ENCODE results near the gene C1QTNF1.
A peak's percentile ranks its signal among the peaks of the same experiment; 100 is the strongest.

The C1QTNF1 gene

GRCh38 chr17:79042421-79043190, 18.6 kb downstream of the C1QTNF1 start:
- FAIRE-seq, result no peak

DNA sequence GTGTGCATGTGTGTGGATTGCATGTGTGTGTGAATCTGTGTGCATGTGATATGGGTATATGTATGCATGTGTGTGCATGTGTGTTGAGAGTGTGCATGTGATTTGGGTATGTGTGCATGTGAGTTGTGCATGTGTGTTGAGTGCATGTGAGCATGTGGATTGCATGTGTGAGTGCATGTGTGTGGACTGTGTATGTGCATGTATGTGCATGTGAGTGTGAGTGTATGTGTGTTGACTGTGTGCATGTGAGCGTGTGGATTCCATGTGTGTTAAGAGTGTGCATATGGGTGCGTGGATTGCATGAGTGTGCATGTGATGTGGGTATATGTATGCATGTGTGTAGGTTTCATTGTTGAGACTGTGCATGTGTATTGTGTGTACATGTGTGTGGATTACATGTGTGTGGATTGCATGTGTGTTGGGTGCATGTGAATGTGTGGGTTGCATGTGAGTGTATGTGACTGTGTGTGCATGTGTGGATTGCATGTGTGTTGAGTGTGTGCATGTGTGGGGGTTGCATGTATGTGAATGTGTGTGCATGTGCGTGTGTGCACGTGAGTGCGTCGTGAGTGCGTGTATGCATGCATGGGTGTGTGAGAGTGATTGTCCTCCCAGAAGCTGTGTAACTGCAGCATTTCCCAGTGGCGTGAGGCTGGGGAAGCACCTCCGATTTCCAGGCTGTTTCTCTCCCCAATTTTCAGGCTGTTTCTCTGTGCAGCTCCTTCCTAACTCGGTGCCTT, 19.4 kb downstream of the C1QTNF1 start:
- no peak for FAIRE-seq

- no peak for FAIRE-seq
Observed at GRCh38 chr17:79043931-79044320, 20.0 kb downstream of the C1QTNF1 start.

DNA sequence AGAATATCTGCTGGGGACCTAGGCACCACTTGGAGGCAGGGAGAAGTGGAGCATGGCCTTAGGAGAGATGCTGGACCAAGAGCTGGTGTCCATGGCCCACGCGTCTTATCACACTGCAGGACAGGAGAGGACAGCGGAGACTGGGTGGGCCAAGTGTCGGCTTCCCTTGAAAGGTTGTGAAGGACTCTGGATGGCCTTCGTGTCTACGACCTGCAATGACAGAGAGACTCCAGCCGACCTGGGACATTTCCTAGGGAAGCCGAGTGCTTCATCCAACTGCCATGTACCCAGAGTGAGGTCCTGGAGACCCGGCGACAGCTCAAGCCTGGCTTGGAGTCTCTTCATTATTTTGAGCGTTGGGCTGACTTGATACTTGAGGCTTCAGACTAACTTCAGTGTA, 20.5 kb downstream of the C1QTNF1 start:
- FAIRE-seq, result no peak

DNA sequence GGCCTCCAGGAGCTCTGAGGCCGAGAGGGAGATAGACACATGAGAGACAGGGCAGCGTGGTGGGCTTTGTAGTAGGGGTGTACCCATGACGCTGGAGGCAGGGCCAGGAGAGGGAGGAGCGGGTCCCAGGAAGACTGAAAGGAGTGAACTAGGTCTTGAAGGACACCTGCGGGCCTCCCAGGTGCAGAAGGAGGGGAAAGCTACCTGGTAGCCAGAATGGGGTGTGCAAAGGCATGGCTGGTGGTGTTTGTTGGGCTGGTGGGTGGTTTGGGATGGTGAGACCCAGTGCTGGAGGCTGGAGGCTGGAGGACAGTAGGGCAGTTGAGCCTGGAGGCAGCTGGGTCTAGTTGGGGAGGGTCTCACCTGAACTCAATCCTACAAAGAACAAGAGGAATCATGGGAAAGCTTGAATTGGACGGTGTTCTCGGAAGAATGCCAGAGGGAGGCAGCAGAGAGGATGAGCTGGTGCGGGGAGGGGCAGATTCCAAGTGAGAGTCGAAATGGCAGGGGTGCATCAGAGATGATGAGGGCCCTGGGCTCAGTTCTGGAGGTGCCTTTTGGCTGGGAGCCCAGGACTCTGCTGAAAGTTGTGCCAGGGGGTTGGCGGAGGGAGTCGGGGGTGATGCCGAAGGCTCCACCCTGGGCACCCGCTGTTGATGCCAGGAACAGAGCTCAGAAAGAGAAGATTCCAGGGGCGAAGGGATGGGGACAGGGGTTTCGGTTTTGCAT, 21.2 kb downstream of the C1QTNF1 start:
- FAIRE-seq, result no peak

DNA sequence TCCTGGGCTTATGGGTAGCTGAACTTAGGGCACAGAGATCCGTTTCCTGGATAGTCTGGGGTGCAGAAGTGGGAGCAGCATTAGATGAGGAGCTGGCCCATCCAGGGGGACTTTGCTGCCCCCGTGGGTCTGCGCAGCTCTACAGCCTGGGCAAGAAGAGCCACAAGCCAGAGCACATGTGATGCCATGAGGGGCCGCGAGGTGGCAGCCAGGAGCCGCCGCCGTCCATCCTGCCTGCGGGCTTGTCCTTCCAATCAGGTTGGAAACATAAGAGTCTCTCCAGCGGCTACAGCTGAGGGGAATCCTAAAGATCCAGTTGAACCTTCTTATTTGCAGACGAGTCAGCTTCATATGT, 21.9 kb downstream of the C1QTNF1 start:
- FAIRE-seq, result peak; percentile 21

DNA sequence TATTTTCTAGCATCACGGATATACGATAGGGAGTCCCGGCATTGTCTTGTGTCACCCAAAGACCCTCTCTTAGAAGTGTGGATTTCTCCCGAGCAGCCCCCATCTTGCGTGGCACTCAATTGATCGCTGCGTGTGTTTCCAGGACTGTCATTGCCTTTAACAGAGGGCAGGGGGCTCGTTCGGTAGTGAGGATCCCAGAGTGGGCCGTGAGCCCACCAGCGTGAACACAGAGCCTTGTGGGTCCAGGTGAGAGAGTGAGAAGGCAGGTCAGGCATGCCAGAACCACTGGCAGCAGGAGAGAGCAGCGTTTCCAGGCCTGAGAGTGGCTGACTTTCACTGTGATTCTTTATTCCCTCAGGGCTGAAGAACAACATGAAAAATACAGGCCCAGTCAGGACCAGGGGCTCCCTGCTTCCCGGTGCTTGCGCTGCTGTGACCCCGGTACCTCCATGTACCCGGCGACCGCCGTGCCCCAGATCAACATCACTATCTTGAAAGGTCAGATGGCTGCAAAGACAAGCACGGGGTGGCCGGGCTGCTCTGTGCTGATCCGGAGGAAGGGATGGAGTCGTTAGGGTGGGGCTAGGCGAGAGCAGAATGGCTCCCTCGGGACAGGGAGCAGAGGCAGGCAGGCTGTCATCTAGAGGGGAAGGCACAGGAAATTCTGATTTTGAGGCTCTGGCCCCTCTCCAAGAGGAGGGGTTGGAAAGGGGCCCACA, 22.4 kb downstream of the C1QTNF1 start:
- FAIRE-seq, result no peak

DNA sequence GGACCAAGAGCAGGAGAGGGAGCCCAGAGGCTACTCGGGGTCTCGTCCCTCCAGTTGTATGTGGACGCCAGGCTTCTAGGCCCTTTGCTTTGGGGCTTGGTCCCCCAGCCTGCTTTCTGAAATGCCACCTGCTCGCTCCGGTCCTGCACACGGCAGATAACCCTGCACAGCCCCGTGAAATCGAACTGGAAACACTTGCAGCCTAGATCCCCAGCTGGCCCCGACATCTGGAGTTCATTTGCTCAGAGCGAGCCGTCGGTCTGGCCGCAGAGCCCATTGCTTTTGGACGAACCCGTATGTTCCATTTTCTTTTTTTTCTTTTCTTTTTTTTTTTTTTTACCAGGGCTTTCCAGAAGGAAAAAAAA, 22.9 kb downstream of the C1QTNF1 start:
- no peak for FAIRE-seq

- no peak for FAIRE-seq
Observed at GRCh38 chr17:79047291-79047920, 23.4 kb downstream of the C1QTNF1 start.

DNA sequence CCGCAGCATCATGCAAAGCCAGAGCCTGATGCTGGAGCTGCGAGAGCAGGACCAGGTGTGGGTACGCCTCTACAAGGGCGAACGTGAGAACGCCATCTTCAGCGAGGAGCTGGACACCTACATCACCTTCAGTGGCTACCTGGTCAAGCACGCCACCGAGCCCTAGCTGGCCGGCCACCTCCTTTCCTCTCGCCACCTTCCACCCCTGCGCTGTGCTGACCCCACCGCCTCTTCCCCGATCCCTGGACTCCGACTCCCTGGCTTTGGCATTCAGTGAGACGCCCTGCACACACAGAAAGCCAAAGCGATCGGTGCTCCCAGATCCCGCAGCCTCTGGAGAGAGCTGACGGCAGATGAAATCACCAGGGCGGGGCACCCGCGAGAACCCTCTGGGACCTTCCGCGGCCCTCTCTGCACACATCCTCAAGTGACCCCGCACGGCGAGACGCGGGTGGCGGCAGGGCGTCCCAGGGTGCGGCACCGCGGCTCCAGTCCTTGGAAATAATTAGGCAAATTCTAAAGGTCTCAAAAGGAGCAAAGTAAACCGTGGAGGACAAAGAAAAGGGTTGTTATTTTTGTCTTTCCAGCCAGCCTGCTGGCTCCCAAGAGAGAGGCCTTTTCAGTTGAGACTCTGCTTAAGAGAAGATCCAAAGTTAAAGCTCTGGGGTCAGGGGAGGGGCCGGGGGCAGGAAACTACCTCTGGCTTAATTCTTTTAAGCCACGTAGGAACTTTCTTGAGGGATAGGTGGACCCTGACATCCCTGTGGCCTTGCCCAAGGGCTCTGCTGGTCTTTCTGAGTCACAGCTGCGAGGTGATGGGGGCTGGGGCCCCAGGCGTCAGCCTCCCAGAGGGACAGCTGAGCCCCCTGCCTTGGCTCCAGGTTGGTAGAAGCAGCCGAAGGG, 24.2 kb downstream of the C1QTNF1 start:
- no peak for FAIRE-seq

DNA sequence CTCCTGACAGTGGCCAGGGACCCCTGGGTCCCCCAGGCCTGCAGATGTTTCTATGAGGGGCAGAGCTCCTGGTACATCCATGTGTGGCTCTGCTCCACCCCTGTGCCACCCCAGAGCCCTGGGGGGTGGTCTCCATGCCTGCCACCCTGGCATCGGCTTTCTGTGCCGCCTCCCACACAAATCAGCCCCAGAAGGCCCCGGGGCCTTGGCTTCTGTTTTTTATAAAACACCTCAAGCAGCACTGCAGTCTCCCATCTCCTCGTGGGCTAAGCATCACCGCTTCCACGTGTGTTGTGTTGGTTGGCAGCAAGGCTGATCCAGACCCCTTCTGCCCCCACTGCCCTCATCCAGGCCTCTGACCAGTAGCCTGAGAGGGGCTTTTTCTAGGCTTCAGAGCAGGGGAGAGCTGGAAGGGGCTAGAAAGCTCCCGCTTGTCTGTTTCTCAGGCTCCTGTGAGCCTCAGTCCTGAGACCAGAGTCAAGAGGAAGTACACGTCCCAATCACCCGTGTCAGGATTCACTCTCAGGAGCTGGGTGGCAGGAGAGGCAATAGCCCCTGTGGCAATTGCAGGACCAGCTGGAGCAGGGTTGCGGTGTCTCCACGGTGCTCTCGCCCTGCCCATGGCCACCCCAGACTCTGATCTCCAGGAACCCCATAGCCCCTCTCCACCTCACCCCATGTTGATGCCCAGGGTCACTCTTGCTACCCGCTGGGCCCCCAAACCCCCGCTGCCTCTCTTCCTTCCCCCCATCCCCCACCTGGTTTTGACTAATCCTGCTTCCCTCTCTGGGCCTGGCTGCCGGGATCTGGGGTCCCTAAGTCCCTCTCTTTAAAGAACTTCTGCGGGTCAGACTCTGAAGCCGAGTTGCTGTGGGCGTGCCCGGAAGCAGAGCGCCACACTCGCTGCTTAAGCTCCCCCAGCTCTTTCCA, 25.1 kb downstream of the C1QTNF1 start:
- no peak for FAIRE-seq

GRCh38 chr17:79049821-79050220, 25.9 kb downstream of the C1QTNF1 start:
- FAIRE-seq, result no peak

DNA sequence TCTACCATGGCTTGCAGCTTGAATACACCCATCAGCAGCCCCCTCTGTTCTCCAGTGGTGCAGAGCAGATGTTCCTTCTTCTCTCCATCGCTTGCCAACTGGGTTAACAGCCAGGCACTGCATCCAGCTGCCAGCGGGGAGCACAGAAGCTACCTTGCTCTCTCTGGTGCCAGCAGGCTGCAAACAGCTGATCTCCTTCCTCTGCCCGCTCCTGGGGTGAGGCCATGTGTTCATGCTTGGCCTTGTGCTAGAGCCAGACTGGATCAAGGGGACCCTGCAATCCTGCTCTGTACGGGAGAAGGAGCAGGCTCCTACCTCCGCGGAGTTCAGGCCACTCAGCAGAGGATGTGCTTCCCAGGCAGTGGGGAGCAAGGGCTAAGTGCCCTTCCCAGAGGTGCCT, 26.6 kb downstream of the C1QTNF1 start:
- FAIRE-seq, result no peak

DNA sequence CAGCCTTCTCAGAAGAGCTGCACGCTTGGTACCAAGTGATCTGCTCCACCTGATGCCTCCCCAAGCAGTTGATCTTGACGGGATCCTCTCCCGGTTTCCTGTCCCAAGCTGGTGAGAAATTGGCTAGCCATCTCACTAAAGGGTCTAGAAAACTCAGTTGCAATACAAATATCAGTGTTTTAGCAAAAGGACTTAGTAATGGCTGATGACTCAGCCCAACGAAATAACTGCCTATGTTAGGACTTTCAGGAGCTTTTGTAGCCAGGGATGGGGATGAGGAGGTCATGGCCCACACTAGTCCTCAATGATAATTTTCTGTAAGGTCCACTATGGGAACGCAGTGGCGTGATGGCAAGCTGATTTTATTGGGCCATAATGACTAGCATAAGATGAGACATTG, 27.3 kb downstream of the C1QTNF1 start:
- FAIRE-seq, result no peak

GRCh38 chr17:79052131-79052530, 28.2 kb downstream of the C1QTNF1 start:
- FAIRE-seq, result no peak

GRCh38 chr17:79053251-79053925, 29.4 kb downstream of the C1QTNF1 start:
- FAIRE-seq, result no peak

GRCh38 chr17:79054200-79054960, 30.4 kb downstream of the C1QTNF1 start:
- no peak for FAIRE-seq

- no peak for FAIRE-seq
Observed at GRCh38 chr17:79055197-79055596, 31.2 kb downstream of the C1QTNF1 start.

GRCh38 chr17:79057737-79058385, 33.9 kb downstream of the C1QTNF1 start:
- FAIRE-seq, result no peak

All from G401.6 (cell line).